Right lobe of liver (tissue), 4 donors: Measurements from ENCODE around the gene IL17D.

Source experiments
- CTCF ChIP-seq, 4 donors: fragments of 200-600 bp in 3 of 4; fragments of 450-650 bp in 1 of 4; IDR thresholded peaks; one replicate each; pipeline versions ENCODE4 v1.5.1 to v1.8.0; 2016 to 2022; ENCODE audit warnings: antibody characterized with exemption in 4 of 4, mild to moderate bottlenecking in 2 of 4
- POLR2A ChIP-seq: fragments of 450-650 bp; IDR thresholded peaks from one replicate; pipeline ENCODE4 v1.6.1; 2017; ENCODE audit warnings: antibody characterized with exemption, mild to moderate bottlenecking
- donor health status: DM: no; HTN: no; CAD: no.
- donor health status: DM: no; HTN: no; CAD: no.
- donor health status: DM: no; HTN: yes; CAD: no.

GRCh38 chr13:20704459-20705069, 1.1 kb downstream of the IL17D start:
- TF ChIP-seq CTCF (IDR thresholded peaks at IDR 0.05) (no peak), POLR2A (no peak)
